Nasal cavity respiratory epithelium epithelial cell of viscerocranial mucosa (primary cell): Measurements from ENCODE around the gene ZNF324. TPM values are rescaled to one million over a fixed set of nuclear protein-coding genes. Genes with fewer than 3 reads are reported as not detected.

ENCODE experiments used
- total RNA-seq: library from RNA; depleted of rRNA; stranded (reverse); fragments of >200 nt; gene quantifications from 2 replicates; pipeline ENCODE4 v1.2.3, GENCODE V29; 2014

The ZNF324 gene
- total RNA-seq: 10.9 and 18.2 TPM in 2 replicates

GRCh38 chr19:58466760-58467589 is at the start of gene ZNF324:
TSS of gene ZNF324 (plus strand) at chr19:58467080. CDS start at chr19:58469186, 2,106 bp downstream.

GRCh38 chr19:58439576-58440554 is 27.0 kb upstream of the ZNF324 start, which contains the start of gene ZNF132:
TSS of gene ZNF132 (minus strand) at chr19:58440153. CDS start at chr19:58439821, 332 bp downstream.

DNA sequence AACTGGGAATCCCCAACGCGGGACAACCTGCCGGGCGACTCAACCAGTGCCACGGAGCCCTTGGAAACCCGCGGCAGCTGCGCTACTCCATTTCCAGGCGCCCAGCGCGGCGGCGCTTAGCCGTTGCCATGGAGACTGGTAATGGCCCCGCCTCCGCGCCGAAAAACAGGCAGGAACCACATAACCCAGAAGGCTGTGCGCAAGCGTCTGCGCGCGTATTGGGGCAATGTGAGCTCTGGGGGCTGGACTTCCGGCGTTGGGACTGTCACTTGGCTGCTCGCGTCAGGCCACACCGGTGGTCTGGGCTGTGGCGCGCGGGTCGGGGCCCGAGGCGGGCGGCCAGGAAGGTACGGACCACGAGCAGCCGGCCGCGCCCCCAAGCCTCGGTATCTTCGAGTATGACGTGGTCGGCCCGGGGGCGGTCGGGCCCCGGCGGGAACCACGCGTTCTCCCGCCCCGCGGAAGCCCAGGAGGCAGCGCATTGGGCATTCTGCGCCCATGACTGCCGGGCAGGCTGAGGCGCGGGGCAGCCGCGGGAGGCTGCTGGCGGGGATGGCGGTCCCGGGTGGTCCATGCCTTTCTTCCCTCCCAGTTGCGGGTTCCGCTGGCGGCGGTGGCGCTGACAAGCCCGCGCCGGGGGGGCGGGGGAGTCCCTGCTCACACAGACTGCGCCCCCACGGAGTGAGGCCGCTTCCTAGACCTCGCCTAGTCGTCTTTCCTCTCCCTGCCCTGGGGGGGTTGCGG is 15.3 kb upstream of the ZNF324 start, which contains the start of gene ZNF324B:
Gene ZNF324B, plus strand, starts transcription at position 265 of the 744 bp plus-strand sequence. CDS start 2,080 bp downstream, outside the sequence.

GRCh38 chr19:58475714-58476497 is 9.0 kb downstream of the ZNF324 start, which contains the start of gene ZNF446:
TSS of gene ZNF446 (plus strand) at chr19:58476352. CDS start at chr19:58477219, 867 bp downstream.

GRCh38 chr19:58511353-58512208 is 44.7 kb downstream of the ZNF324 start, which contains the start of gene SLC27A5:
TSS of gene SLC27A5 (minus strand) at chr19:58511992. CDS start at chr19:58511955, 37 bp downstream.

GRCh38 chr19:58519355-58520256 is 52.7 kb downstream of the ZNF324 start, which contains the start of gene ZBTB45:
TSS of gene ZBTB45 (minus strand) at chr19:58519810. CDS start at chr19:58517673, 2,137 bp downstream.

Other genes with a start within 250 kb of the ZNF324 start
- gene ZNF544, start 238.2 kb upstream of the ZNF324 start, total RNA-seq: 49.2 and 73.4 TPM in 2 replicates
- gene ZNF8, start 188.1 kb upstream of the ZNF324 start, total RNA-seq: 3.1 and 8.0 TPM in 2 replicates
- 33.4 and 39.0 TPM in 2 replicates for gene ERVK3-1, start 161.7 kb upstream of the ZNF324 start, total RNA-seq
- gene ZSCAN22, start 140.1 kb upstream of the ZNF324 start, total RNA-seq: 2.4 and 4.3 TPM in 2 replicates
- gene A1BG, start 113.6 kb upstream of the ZNF324 start, total RNA-seq: 0.78 and 3.4 TPM in 2 replicates
- gene ZNF497, start 104.3 kb upstream of the ZNF324 start, total RNA-seq: 1.0 and 2.7 TPM in 2 replicates
- 1.6 and 2.7 TPM in 2 replicates for gene ZNF837, start 86.0 kb upstream of the ZNF324 start, total RNA-seq
- 2,119 and 3,422 TPM in 2 replicates for gene RPS5, start 79.8 kb upstream of the ZNF324 start, total RNA-seq
- gene RNF225, start 71.4 kb upstream of the ZNF324 start, total RNA-seq: 1.4 and 2.1 TPM in 2 replicates
- 17.4 and 21.4 TPM in 2 replicates for gene ZNF584, start 58.4 kb upstream of the ZNF324 start, total RNA-seq
- 5.8 and 6.8 TPM in 2 replicates for gene ZNF132, start 26.9 kb upstream of the ZNF324 start, total RNA-seq
- gene ZNF324B, start 15.5 kb upstream of the ZNF324 start, total RNA-seq: 12.0 and 15.9 TPM in 2 replicates
- gene ZNF446, start 9.3 kb downstream of the ZNF324 start, total RNA-seq: 3.4 and 6.1 TPM in 2 replicates
- gene SLC27A5, start 44.9 kb downstream of the ZNF324 start, total RNA-seq: 4.7 and 14.0 TPM in 2 replicates
- 3.8 and 7.3 TPM in 2 replicates for gene ZBTB45, start 52.7 kb downstream of the ZNF324 start, total RNA-seq
- gene TRIM28, start 77.0 kb downstream of the ZNF324 start, total RNA-seq: 304 and 353 TPM in 2 replicates
- 104 and 173 TPM in 2 replicates for gene CHMP2A, start 88.0 kb downstream of the ZNF324 start, total RNA-seq
- gene UBE2M, start 91.5 kb downstream of the ZNF324 start, total RNA-seq: 60.7 and 100 TPM in 2 replicates
- 21.1 and 22.6 TPM in 2 replicates for gene MZF1, start 106.3 kb downstream of the ZNF324 start, total RNA-seq